Activated CD8-positive, alpha-beta memory T cell treated with anti-CD3 and anti-CD28 coated beads, Interleukin-2, amount 50 U/mL, for 4 hours (primary cell): ENCODE measurements around the gene MYO3B.
"Not testable (repeated sequence)": the region's sequence is repeated elsewhere in the genome, so short reads cannot be mapped to it uniquely, and the experiment has no call there.

ENCODE experiments used
- DNase-seq: peaks from one replicate; pipeline ENCODE4 v3.0.0-alpha.2; 2020

MYO3B gene

DNA sequence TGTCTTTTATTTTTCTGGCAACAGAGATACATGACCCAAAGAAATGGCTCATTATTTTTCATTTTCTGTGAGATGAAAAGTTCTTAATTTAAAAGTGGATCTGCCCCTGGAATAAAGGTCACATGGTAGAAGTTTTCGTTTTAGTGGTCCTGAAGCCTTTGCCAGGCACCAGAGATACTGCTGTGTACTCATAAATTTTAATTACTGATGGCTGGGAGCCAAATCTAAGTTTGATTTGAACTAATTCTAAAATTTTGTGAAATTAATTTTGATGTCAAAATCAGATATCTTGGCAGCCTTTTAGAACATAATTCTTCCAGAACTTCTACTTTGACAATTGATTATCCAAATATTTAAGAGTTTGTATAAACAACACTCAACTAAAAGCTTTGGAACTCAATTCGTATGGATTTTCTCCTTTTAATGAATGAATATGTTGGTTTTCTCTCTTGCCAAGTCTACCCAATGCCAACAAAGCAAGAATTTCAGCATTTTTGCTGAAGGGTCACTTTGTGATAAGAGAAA is 408.7 kb downstream of the MYO3B start:
- no peak for DNase-seq

DNA sequence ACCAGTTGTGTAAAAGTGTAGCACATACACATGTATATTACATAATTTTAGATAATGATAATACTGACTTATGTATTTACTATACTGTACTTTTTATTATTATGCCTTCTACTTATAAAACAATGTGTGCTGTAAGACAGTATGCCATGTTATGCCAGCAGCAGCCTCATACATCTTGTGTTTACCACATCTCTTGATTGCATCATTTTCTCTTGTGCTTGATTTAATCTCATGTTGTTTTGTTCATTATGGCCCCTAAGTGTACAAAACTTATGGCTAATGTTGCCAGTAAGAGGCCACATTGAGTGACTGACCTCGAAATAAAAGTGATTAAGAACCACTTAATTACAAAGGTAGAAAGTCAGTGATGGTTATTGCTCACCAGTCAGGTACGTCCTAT is 409.2 kb downstream of the MYO3B start:
- DNase-seq, result no peak

DNA sequence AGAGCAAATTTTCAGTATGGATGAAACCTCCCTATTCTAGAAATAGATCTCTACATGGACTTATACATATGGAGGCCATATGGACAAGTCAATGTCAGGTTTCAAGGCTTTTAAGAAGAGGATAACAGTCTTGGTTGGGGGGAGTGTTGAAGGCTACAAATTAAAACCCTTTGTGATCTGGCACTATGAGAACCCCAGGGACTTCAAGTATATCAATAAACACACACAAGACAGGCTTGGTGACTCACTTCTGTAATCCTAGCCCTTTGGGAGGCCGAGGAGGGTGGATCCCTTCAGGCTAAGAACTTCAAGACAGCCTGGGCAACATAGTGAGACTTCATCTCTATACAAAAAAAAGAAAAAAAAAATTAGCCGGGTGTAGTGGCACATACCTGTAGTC is 410.0 kb downstream of the MYO3B start:
- no peak for DNase-seq

DNA sequence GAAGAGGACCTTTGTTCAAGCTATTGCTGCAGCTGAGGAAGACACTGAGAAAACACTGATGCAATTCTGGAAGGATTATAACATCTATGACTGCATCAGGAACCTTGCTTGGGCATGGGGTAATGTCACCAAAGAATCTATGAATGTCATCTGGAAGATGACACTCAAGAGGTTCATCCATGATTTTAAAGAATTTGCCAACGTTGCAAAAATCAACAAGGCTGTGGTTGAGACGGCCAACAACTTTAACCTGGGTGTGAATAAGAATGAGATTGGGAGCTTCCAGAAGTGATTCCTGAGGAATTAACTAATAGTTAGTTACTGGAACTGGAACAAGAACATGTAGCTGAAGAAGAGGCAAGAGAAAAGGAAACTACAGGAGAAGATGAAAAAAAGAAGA is 410.8 kb downstream of the MYO3B start:
- DNase-seq, result no peak

DNA sequence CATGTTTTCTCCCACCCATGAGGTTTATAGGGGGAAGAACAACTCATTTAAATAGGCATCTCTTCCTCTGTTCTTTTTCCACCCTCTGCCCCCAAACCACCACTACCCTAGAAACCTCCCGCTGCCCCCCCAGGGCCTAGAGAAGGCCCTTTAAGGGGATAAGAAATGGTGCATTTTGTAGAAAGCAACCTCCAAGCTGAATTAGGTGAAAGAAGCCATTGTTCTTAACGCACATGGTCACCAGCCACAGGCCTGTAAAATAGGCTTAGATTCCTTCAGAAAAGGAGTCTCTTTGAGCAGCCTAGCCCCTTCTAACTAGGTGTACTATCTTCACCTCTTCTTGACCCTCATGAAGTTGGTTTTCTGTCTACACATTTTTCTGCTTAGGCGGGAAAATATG is 418.6 kb downstream of the MYO3B start:
- no peak for DNase-seq

DNA sequence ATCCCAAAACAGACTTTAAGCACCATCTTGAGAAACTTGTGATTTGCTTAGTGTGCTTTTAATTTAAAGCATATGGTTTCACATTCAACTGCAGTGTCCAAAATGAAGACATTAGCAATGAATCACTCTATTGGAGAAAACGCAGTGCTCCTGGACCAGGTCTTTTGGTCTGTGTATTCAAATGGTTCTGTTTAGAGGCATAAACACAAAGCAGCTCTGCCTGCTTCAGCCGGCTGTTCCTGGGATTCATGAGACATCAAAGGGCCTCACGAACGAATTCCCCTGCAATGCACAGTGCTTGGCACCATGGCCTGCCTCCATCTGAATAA is 420.1 kb downstream of the MYO3B start:
- DNase-seq, result no peak

DNA sequence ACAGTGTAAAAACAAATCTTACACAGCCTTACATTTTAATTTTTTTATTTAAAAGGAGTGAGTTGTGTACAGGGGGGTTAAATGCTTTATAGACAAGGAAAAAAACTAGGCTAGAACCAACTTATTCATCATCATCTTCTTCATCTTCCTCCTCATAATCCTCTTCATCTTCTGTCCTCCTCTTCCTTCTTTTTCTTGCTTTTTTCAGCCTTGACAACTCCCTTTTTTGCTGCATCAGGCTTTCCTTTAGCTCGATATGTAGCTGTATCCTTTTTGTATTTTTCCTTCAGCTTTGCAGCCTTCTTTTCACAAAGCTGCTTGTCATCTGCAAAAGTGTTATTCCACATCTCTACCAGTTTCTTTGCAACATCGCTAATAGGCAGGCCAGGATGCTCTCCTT is 423.5 kb downstream of the MYO3B start:
- DNase-seq, result no peak

DNA sequence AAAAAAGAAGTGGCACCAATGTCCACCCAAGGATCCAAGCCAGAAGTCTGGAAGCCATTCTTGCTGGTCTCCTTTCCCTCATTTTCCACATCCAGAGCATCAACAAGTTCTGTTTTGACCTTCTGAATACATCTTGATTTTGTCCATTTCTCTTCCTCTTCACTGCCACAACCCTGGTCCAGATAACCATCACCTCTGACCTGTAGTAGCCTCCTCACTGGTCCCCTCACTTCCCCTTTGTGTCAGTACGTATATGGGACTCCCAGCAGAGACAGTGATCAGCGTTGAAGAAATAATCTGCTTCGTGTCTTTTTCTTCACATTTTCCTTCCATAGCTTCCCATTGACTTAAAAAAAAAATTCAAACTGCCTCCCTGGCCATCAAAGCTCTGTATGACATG is 427.9 kb downstream of the MYO3B start:
- DNase-seq, result no peak

DNA sequence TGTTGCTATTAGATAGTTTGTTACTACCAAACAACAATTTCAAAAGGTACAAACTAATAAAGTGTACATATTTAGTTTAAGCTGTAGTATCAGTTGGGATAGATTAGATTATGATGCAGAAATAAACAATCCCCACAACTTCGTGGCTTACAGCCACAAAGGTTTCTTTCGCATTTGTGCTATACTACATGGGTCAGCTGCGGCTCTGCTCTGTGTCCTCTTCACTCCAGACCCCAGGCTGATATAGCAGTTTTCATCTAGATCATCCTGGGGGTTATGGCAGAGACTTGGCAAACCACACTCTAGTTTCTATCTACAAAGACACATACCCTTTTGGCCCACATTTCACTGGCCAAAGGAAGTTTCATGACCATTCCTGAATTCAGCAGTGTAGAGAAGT is 429.2 kb downstream of the MYO3B start:
- DNase-seq, result no peak

DNA sequence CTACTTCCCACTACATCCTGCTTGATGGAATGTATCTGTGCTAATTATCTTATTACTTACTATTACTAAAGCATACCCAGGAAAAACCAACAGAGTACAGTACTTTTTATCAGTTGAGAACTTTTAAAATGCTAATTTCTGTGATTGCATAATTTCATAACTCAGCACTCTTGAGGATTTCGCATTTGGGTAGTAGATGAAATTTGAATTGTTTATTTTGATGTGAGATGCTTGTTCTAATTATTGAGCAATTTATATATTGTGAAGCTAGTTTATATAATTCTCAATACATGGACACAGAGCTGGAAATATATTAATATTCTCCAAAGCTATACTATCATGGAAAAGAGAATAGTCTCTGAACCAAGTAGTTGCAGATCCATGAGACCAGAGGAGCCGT is 432.7 kb downstream of the MYO3B start:
- DNase-seq, result no peak

DNA sequence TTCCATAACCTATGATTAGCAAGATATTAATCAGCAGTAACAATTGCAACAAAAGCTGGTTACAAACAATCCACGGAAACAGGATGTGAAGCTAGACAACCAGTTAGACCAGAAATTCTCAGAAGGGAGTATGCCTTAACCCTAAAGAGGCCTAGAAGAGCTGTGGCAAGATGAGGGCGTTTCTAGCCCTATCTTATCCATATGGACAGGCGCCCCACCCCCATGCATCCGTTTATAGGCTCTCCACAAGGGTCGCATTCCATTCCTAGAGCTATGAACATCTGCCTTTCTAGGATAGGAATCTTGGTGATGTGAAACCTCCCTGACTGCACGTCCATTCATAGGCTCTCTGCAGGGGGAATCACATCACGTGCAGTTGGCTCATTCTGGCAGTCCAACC is 441.0 kb downstream of the MYO3B start:
- DNase-seq, result not testable (repeated sequence)

DNA sequence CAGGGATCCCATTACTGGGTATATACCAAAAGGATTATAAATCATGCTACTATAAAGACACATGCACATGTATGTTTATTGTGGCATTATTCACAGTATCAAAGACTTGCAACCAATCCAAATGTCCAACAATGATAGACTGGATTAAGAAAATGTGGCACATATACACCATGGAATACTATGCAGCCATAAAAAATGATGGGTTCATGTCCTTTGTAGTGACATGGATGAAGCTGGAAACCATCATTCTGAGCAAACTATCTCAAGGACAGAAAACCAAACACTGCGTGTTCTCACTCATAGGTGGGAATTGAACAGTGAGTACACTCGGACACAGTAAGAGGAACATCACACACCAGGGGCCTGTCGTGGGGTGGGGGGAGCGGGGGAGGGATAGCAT is 457.1 kb downstream of the MYO3B start:
- not testable (repeated sequence) for DNase-seq

DNA sequence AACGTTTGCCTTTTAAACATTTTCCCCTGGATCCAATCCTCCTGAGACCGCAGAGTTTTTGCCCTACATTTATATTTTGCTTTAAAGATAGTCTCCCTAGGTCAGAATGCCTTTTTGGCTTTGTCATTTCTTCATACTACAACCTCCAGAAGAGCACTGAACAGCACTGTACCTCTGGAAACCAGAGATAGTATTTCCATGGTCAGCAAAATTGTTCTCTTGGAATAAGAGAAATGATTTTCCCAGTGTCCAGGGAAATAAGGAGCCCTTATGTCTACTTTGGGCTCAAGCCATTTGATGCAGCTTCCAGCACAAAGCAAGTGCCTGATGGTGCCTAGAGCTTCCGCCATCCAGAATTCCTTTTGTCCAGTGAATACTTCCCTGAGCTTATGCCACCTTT is 461.7 kb downstream of the MYO3B start:
- DNase-seq, result no peak

DNA sequence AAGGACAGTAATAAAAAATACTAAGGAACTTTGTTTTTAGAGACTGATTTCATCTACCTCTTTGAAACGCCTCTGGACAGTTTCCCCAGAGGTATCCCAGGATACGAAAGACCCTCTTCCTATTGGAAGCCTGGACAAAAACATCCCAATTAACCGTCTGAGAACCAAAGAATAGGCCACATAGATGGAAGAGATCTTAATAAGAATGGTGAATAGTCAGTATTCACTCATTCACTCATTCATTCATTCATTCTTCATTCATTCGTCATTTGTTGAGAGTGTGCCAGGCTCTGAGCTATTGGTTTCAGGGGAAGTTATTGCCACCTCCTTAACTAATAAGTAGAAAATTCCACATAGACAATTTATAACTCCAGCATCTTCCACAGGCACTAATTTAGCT is 464.0 kb downstream of the MYO3B start:
- DNase-seq, result no peak

DNA sequence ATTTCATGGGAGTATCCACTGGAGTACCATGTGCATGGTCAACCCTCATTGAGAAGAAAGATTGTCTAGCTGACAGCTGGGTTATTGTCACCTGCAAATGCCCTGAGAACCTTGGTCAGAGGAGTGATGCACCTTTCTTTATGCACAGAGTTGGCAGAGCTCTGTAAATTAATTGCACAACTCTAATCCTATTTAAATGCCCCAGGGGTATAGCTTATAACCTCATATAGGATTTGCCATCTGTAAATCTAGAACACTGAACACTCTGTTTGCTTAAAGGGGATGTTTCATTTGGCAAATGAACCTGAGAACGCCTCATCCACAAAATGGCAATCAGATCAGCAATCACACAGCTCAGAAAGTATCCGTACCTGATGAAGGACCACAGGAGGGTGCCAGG is 465.4 kb downstream of the MYO3B start:
- DNase-seq, result no peak

DNA sequence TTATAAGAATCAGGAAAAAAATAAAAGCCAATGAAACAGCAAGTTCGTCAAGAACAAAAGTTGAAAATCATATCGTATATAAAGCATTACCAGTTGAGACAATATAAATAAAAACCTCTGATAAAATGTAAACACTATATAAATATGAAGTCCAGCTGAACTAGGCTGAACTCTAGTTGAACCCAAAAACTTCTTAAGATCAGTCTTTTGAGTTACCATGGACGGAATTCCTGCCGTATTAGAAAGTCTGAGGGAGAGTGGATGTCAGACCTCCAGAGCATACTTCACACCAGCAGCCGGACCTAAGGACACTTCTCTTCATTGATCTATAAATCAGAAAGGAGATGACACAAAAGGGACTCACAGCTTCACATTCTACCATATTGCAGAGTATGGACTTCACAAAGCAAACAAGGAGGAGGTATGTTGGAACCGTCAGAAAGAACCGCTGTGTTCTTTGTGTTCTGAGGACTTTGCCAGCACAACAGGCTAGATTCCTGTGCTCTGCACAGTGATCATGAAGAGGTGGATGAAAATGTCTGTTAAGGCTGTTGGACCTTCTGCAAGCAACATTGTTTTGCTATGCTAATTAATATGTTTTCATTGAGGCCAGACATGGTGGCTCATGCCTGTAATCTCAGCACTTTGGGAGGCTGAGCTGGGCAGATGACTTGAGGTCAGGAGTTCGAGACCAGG is 469.9 kb downstream of the MYO3B start:
- no peak for DNase-seq

DNA sequence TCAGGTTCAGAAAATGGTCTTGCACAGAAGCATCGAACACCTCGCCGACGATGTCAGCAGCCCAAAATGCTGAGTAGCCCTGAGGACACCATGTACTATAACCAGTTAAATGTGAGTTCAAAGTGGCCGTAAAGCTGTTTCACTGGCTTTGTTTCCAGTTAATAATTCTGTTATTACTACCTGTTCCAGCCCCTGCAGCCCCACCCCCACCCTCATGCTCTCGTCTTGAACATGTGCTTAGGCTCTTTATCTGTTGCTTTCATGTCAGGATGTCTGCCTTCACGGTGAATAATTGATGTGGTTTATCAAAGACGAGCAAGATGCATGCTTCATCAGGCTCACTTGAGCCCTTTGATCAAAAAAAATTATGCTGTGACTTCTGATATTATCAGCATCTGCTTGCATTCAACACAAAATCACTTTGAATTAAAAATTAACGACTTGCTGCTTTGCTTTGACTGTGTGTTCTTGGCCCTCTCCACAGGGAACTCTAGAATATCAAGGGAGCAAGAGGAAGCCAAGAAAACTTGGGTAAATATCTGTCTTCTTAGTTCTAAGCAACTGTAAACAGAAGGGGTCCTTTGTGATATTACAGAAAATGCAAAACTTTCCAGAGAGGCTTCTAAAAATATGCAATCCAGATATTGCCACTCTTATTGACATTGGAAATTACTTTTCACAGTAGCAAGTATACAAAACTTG is 473.8 kb downstream of the MYO3B start:
- DNase-seq, result peak; percentile 39

DNA sequence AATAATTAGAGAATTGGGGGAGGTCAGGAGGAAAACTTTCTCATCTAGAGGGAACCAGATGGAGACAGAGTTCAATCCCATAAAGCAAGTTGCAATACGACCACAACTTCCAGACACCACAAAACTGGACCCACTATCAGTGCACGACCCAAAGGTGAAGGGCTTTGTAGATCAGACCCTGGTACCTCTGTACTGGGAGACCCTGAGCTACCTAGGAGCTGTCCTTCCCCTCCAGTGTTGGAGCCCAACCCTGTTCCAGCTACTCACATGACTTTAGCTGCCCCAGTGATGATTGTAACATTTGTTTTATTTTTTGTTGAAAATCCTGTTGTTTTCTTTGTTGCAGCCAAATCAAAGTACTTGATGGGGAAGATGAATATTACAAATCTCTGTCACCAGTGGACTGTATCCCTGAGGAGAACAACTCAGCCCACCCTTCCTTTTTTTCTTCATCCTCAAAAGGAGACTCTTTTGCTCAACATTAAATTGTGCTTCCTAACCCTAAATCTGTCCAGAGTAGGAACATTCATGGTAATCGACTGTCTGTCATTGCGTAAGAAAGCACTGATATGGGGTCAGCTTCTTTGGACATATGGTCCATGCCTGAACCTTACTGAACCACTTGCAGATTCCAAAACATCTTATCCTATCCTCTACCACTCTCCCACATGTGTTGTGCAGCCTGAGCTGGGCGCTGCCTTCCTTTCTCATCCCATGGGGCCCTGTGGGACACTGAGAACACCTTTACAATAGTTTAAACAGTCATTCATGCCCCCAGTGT is 474.9 kb downstream of the MYO3B start:
- no peak for DNase-seq

DNA sequence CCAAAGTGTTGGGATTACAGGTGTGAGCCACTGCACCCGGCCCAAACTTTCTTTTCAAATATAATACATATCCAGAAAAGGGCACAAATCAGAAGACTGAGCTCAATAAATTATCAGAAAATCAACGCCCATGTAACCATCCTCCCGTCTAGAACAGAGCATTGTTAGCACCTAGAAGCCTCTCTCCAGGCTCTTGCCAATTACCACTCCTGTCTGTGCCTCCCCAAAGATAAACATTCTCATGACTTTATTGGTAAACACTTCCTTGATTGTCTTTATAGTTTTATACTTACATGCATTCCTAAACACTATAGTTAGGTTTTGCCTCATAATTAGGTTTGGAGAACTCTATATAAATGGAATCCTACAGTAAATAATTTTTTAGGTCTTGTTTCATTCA is 478.7 kb downstream of the MYO3B start:
- no peak for DNase-seq

DNA sequence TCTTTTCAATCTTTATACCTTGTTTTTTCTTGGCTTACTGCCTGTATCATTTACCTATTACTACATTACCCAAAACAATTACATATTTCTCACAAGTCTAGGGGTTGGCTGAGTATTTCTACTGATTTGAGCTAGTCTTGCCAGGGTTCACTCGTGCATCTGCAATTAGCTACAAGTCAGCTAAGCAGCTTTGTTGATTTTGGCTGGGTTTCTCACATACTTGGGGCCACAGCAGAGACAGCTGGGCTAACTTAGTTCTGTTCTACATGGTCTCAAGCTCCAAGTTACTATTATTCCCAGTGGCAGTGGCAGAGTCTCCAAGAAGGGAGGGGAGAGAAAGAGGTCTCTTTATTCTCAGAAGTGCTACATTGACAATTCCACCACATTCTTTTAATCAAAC is 482.5 kb downstream of the MYO3B start:
- no peak for DNase-seq

DNA sequence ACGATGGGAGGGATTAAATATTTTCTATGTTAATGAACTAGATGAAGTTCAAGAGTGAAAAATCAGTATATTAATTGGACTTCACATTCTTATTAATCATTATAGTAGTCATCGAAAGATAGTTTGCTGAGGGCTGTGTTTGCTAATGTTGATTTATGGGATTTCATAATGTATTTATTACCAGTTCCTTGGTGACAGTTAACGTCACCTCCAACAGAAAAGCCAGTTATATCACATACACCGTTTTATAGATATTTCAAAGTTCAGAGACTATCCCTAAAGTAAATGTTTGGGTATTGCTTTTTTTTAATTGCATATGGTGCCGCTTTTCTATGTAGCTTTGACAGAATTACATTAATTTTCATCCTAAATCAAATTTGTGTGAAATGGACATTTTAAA is 487.8 kb downstream of the MYO3B start:
- DNase-seq, result no peak

DNA sequence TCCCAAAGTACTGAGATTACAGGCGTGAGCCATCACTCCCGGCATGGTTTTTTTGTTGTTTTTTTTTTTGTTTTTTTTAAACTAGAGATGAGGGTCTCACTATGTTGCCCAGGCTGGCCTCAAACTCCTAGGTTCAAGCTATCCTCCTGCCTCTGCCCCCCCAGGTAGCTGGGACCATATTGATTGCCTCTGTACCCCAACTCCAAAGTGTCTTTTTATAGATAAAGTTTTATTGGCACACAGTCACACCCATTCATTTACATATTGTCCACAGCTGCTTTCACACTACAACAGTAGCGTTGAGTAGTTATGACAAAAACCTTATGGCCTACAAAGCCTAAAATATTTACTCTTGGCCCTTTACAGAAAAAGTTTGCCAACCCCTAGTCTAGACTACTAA is 492.0 kb downstream of the MYO3B start:
- DNase-seq, result no peak

DNA sequence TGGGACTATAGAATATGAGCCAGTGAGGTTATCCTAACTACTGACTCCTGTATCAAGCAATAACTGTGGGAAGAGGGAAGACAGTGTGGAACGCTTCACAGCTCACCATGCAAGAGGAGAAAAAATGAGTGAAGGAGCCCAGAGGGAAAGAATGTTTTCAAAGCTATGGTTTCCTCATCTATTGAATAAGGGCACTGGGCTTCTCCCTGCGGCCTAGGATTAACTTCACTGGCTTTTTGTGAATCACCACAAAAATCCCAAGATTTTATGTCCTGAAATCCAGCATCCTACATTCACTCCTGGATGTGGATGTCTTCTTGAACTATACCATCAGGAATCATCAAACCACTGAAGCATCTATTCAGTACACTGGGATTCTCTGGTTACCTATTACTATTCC is 492.7 kb downstream of the MYO3B start:
- DNase-seq, result no peak

DNA sequence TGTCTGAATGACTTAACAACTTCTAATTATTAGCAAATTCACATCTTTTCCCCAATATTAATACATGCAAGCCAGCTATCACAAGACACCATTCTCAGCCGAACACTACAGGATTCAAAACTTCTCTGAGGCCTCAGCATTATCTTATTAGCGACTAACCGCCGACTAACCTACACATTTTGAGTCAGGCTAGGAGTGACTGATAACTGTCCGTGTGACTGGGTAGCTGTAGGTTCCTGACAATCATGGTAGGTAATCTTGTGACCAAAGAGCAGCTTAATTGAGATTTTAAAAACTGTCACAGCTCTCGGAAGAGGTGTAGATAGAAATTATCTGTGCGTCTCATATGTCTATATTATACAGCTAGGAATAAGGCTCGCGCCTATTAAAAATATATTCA is 493.1 kb downstream of the MYO3B start:
- no peak for DNase-seq
